HG03457 (cell line): Measurements from ENCODE around the gene CADM2.

Experiments
- ATAC-seq: cut with Tn5 transposase; IDR thresholded peaks from one replicate; pipeline ENCODE4 v1.9.1; 2021; ENCODE audit warnings: moderate number of reproducible peaks; ENCODE audit not compliant: unreplicated experiment

The CADM2 gene

DNA sequence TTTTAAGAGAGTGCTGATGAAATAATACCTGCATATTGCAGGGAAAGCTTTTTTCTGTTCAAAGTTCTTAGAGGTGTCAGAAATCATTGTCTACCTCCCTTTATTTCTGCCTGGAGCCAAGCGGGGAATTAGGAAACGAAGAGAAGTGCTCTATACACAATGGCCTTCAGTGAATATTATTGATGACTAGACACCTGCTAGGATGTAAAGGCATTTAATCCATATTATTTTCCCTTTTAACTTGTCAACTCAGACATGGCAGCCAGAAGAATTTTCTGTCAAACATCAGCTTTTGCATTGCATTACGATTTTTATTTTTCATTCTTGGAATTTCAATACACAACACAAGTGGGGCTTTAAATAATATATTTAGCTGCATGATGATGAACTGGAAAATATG lies 24.7 kb downstream of the CADM2 start:
- ATAC-seq, result no peak

DNA sequence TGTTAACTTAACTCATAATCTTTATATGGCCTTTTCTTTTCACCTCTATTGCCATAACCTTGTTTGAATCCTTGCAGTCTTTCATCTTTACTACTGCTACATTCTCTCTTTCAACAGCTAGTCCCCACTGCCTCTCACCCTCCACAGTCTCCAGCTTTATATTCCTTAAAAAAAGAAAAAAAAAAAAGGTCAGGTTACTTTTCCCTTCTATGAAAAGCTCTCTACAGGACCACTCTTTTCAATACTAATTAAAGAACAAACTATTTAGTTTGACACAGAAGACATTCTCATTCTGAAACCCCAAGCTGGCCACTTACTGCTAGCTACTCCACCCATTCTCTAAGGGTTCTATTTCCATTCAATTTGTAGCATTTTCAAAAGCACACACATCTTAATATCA lies 25.6 kb downstream of the CADM2 start:
- ATAC-seq, result no peak

DNA sequence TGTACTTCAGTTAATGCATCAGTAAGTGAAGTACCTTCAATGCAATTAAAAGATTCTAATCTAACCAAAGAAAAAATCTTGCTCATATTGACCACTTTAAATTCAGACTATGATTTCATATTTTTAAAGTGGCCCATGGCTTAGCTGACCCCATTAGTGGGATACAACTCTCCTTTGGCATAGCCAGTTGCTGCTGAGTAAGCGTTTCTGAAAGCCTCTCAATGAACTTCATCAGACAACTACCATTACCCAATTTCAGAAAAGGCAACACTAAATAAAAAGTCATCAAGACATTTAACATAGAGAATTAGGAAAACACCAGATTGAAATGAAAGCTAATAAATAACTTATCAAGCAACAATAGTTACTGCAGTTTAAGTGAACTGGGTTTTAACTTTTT lies 27.0 kb downstream of the CADM2 start:
- ATAC-seq, result no peak

DNA sequence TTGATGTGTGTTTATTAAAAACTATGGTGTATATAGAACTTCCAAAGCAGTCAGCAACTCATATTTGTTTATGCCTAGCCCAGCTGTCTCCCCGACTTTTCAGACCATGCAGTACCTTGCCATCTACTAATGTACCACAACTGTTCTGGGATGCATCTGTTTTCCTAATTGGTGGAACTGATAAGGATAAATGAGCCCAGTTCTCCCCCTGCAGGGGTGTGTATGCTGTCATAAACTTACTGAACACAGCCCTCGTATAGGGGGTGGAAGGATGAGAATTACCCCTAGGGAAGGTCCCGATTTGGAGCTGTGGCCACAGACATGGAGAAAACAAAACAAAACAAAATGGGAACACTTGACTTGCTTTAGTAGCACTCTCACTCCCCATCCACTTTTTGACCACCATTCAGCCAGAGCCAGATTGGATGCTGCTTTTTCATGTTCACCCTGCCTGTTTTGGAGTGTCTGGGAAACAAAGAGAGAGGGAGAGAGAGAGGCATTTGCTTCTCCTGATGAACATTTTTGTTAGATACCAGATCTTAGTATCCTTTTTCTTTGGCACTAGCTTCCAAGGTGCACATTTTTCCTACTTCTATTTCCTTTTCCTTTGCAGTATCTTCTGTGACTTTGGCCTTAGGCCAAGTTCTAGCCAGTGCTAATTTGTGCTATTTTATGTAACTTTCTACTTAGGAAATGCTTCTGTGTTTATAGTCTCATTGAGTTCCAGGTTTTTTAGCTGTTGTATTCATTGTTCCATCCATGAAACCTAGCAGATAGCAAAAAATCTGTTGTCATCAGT lies 29.1 kb downstream of the CADM2 start:
- no peak for ATAC-seq

DNA sequence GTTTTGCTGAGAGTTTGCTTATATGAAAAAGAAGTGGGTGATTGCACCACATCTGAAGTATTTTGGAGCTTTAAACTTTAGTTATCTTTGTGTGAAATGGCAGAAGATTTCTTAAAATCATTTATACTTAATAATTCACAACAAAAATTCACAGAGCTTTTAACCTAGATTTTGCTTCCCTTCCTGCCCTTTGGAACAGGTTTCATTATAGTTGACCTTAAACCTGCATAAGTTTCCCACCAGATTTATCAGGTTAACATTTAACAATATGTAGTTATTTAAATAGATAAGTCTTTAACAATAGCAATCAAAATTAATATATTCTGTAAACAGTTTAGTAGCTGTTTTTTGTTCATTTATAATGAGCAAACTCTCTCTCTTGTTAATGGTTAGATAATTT lies 30.3 kb downstream of the CADM2 start:
- no peak for ATAC-seq

DNA sequence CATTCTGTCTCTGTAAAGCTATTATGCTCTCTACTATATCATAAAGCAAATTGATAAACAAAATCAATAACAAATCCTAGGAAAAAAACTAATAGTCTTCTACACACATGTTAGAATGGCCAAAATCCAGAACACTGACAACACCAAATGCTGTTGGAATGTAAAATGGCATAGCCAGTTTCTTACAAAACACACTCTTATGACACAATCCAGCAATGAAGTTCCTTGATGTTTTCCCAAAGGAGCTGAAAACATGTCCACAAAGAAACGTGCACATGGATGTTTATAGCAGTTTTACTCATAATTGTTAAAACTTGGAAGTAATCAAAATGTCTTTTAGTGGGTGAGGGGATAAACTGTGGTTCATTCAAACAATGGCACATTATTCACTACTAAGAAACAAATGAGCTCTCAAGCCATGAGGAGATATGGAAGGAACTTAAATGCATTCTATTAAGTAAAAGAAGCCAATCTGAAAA lies 32.7 kb downstream of the CADM2 start:
- no peak for ATAC-seq

DNA sequence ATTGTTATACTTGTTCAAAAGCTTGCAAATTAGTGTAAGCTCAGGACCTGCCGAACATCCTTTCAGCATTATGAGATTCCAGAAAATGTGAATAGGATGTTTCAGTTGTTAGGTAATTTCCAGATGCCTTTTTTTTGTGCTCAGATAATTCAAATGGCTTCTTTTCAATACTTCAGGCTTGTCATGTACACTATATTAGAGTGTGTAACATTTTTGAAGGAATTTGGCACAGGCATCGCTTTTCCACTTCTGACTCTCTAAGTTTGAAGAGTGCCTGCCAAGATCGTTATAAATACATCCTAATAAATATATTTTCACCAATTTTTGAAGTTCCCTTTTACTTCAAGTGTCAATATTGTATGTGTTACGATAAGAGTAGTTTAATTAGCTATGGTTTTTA lies 35.2 kb downstream of the CADM2 start:
- ATAC-seq, result no peak

DNA sequence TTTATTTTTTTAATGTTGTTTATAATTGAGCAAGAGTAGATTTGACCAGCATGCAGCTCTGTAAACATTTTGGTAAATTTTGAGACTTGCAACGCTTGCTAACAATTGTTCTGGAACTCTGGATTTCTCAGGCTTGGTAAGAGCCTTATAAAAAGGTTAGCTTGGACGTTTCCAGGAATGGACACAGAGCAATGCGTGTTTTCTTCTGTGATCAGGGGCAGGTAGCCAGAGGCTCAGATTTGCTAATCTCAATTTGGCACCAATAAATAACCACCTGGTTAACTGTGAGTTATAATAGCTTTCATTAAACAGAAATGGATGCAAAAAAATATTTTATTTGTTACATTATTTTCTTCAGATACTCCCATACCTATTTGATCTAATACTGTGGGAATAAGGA lies 39.8 kb downstream of the CADM2 start:
- no peak for ATAC-seq

DNA sequence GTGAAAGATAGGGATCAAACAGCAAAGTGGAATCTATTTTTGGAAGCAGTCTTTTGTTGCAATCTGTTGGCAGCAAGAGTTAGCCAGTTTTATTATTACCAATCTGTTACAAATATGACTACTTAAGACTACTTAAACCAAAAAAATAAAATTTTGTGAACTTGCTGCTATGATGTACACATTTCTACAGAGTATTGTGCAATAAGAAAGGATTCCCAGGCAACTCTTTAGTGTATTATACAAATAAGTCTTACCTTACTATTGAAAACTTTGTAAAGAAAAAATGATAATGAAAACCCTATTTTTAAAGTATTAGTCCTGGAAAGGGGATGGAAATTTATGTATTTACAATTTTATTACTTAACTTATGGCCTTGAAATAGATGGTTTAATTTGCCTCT lies 44.7 kb downstream of the CADM2 start:
- no peak for ATAC-seq

DNA sequence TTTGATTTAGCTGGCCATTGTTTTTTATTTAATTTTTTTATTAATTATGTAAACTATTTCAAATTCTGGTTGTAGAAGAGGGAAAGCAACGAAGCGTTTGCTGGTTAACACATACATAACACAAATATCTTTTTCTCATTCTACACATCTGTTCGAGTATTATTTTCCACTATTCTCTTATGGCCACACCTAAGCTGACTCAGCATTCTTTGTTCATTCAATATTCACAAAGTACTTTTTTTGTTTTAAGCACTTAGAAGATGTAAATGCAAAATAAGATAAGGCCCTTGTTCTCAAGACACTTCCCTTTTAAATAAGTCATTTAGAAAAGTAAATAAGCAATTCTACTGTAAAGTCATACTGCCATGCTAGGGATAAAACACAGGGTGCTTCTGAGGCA lies 45.4 kb downstream of the CADM2 start:
- no peak for ATAC-seq

DNA sequence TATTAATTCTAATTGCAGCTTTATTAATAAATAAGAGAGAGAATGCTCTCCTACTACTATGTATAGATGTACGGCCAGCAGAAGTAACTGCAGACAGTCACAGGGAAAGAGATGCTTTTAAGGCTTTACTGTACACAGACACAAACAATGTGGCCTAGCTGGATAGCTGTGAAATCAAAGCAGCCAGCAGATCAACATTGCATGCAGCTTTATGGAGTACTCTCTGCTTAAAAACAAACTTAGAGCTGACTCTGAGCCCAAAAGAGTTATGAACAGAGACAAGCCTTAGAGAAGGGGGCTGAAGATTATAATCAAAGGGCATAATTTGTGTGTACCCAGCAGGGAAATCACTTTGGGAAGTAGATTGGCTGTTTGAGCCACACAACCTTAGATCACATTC lies 47.2 kb downstream of the CADM2 start:
- no peak for ATAC-seq

DNA sequence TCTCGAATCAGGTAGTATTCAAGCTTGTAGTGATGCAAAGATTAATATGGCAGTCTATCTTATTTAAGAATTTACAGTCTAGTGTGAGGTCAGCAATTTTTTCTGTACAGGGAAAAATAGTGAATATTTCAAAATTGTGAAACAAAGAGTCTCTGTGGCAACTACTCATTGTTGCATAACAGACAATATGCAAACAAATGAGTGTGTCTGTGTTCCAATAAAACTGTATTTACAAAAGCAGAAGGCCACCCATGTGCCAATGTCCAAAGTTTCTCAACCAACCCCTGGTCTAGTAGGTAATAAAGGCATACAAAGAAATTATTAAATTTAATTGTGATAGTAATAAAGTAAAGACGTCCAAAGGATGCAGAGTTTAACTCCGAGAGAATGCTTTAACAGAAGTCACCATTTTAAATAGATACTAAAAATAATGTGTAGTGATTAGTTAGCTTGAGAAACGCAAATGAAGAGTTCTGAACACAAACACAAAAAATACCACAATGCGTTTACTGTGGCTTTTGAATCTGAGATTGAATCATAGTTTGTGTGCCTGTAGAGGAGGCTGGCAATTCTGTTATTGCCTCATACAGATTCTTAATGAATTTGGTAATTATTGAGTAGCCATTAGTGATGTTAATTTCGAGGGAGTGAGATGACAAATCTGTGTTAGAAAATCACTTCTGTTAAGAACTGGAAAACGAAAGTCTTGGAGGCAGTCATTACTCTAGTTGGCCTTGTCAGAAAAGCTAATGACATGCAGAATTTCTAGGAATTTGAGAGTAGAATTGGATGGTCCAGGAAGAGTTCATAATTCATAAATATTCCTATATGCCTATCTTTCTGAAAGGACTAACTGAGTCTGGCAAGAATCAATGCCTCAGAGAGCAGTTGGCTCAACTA lies 48.7 kb downstream of the CADM2 start:
- ATAC-seq, result no peak

DNA sequence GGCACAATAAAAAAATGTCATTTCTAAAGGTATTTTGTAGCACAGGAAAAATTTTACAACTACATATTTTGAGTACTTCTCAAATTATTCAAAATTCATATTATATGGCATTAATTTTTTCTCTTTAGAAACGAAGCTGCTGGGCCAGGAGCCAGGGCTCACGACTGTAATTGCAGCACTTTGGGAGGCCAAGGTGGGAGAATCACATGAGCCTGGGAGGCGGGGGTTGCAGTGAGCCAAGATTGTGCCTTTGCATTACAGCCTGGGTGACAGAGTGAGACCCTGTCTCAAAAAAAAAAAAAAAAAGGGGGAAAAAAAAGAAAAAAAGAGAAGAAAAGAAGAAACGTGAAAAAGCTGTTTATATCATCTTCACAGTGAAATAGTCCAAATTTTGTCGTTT lies 62.0 kb downstream of the CADM2 start:
- no peak for ATAC-seq

DNA sequence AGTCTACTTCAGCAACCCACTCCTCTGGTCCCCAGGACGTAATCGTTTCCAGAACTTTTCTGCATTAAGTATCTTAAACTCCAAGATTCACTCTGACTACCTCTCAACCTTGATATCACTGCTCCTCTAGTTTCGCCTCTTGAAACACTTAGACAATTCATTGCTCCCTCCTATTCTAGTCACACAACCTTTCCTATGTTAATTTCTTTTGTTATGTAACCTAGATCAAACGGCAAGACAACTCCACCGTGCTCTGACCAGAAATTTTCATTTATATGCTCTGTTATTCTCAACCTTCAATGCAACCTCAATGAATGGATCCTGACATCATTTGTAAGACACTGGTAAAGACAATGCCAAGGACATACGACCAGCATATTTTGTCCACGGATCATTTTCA lies 71.3 kb downstream of the CADM2 start:
- no peak for ATAC-seq

DNA sequence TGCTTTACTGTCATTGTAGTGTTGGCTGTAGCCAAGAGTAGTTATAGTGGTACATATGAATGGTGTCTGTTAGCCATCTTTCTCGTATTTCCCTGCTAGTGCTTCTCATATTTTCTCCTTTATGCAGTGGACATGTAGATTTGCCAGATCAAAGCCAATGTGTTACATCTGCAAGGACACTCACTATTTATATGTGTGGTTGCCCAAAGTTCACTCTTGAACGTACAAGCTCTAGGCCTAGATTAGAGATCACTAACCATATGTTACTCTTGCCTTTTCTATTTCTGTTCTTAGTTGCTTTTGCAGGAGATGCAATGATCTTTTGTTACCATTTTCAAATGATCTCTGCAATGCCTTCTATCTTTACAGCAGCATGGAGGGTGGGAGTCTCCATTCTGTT lies 78.4 kb downstream of the CADM2 start:
- no peak for ATAC-seq

DNA sequence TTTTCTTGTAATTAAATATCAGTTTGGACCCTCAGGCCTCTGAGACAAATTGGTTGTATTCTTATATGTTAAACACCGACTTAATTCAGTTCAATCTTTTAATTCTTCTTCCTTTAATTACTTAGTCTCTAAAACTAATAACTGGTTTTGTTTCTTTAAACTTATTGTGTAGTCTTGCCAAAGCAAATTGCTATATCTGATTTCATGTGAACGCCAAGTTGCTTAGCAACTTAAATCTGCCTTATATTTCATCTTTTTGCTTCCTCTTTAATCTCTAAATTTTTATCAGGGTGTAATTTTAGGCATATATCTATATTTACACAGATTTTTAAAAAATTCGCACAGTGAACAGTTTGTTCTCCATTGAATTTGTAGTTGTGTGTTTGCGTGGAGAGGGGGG lies 82.2 kb downstream of the CADM2 start:
- ATAC-seq, result no peak

DNA sequence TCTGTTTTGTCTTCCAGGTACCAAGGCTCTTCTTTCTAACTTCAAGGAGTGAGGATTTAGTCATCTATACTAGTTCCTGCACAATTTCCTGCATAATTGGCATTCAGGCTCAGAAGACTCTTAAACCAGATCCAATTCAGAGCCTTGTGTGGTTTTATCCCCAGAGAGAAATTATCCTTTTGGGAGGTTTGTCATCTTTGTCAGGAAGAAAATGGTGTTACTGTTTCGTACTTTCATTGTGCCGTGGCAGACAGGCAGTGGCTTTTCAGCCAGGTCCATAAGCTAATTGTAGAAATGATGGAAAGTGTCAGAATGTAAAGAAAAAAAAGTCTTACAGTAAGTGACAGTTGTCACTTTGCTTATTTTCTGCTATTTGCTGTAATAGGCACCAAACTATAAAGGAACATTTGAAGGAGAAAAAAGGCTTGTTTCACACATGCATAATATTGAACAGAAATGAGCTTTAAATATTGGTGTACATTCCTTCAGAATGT lies 82.8 kb downstream of the CADM2 start:
- no peak for ATAC-seq

DNA sequence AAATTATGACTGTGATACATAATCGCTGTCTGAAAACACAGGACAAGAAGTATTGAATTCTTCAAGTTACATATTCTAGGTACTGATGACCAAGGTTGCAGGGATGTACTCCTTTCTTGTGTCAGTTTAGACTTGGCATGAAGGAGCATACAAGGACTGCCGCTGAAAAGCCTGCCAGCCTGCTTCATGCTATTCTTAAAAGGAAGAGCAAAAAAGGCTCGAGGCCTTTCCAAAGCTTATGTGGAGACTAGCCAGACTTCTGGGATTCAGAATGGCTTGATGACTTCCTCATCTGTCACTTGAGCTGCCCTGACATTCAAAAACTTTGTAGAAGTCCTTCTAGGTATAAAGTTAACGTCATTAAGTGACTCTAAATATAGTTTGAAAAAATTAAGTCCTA lies 92.0 kb downstream of the CADM2 start:
- no peak for ATAC-seq

DNA sequence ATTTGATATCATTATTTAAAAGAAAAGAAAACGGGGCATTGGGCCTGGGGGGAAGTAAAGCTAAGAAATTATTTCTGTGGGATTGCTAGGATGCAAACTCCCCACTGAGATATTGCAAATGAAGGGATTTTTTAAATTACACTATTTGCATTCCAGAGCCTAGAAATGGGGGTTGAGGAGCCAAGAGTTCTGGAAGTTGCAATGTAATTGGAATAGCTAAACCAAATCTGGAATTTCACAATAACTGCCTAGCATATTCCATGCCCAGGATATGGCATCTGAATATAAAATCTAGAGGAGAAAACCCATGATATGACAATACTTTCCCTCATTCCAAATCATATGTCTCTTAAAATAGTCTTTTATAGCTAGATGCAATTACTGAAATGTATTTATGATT lies 93.0 kb downstream of the CADM2 start:
- no peak for ATAC-seq

DNA sequence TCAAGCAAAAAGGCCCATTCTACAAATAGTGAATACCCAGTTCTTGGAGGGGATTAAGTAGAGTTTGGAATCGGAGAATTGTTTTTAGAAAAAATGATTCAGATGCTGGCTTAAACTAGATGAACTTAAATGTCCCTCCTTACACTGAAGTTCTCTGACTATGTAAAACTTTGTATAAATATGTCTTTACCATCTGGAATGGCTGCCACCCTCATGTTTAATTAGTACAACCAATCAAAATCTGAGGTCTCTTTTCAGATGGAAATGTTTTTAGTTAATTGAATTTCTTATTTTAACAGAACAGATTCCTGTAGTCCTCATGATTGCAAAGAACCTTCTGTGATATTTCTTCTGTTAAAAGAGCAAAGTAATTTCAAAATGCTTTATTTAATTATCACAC lies 94.8 kb downstream of the CADM2 start:
- no peak for ATAC-seq

DNA sequence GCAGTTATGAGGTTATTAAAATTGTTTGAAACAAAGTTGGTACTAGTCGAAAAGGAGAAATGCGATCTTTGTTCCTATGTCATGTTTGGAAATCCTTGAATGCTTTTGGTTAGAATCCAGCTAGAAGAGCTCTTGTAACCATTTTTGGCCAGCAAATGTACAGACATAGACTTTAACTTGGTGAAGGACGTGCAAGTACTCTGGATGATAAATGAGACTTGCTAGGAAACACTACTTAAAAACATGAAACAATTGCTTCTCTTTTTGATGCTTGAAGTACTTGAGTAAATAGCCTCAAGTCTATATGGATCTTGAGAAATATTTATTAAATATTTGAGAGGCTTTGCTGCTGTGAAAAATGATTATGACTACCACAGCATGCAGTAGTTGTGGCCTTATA lies 95.8 kb downstream of the CADM2 start:
- no peak for ATAC-seq

DNA sequence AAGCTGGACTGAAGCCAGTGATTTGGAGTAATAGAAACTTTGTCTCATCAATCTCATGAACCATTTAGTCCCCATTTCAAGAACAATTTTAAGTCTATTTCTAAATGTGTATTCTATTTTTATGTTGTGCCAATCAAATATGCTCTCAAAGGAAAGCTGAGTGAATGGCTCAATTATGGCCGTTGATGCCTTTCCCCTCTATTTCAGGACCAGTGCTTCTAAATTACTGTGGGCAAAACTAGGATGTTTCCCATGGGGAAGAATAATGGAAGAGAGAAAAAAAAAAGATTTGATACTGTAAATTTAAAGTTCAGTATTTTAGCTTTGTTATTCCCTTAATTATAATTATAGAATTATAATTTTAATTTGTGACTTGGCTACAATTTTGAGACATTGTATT lies 110.1 kb downstream of the CADM2 start:
- ATAC-seq, result no peak
